Measurements from ENCODE around the gene UGT2B11. TPM values are rescaled to one million over a fixed set of nuclear protein-coding genes. Genes with fewer than 3 reads are reported as not detected.
"Not testable (repeated sequence)": the region's sequence is repeated elsewhere in the genome, so short reads cannot be mapped to it uniquely, and the experiment has no call there.

UGT2B11 gene
- total RNA-seq, 2 donors from 2014 or later, result not detected

DNA sequence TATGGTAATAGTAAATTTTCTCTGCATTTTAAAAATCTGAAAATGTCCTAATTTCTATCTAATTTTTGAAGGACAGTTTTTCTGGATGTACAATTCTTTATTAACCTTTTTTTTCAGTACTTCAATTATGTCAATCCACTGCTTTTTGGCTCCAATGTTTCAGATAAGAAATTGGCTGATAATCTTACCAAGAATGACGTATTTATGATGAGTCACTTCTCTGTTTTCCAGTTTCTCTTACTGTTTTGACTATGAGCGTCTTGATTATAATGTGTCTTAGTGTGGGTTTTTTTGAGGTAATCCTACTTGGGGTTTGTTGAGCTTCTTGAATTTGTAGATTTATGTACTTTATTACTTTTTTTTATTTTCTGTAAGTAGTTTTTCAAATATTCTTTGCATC is 47.2 kb downstream of the UGT2B11 start:
- no peak for ATAC-seq (ENCODE audit: insufficient number of reproducible peaks, low FRiP score, low read depth)
- no peak overlapping the region for H3K27ac ChIP-seq
- H3K36me3 ChIP-seq, result no peaks in the 10 kb centered on the region
- H3K4me1 ChIP-seq (ENCODE audit: control insufficient read depth in 1 of 2, low read depth in 2 of 2), result no peaks in the 10 kb centered on the region
- TF ChIP-seq, protein P1, sequence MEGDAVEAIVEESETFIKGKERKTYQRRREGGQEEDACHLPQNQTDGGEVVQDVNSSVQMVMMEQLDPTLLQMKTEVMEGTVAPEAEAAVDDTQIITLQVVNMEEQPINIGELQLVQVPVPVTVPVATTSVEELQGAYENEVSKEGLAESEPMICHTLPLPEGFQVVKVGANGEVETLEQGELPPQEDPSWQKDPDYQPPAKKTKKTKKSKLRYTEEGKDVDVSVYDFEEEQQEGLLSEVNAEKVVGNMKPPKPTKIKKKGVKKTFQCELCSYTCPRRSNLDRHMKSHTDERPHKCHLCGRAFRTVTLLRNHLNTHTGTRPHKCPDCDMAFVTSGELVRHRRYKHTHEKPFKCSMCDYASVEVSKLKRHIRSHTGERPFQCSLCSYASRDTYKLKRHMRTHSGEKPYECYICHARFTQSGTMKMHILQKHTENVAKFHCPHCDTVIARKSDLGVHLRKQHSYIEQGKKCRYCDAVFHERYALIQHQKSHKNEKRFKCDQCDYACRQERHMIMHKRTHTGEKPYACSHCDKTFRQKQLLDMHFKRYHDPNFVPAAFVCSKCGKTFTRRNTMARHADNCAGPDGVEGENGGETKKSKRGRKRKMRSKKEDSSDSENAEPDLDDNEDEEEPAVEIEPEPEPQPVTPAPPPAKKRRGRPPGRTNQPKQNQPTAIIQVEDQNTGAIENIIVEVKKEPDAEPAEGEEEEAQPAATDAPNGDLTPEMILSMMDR (IDR thresholded peaks at IDR 0.05), result no peak
- no peak for DNase-seq (ENCODE audit: low spot score)
- H3K27me3 ChIP-seq (replicated peaks; ENCODE audit: insufficient read depth), result no peaks in the 10 kb centered on the region
- H3K9me3 ChIP-seq, result no peaks in the 10 kb centered on the region
- no peak overlapping the region for H3K4me3 ChIP-seq

DNA sequence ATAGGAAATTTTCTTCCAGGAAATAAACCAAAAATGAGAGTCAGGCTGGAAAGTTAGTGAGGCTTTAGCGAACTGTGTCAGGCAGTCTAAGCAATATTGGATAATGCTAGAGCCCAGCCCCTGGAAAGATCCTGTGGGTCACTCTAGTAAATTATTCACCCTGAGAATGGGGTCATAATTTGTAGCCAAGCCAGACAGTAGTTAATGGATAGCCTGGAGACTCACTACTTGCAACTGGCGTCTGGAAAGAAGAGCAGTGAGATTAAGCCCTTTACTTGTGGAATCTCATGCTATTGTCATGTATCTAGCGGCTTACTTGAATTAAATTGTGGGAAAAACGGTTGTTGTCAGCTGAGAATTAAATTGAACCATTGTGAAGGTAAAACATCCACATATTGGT is 48.2 kb downstream of the UGT2B11 start:
- H3K9me3 ChIP-seq; H3K27ac ChIP-seq; H3K4me1 ChIP-seq (ENCODE audit: control insufficient read depth in 1 of 2, low read depth in 2 of 2); H3K27me3 ChIP-seq (replicated peaks; ENCODE audit: insufficient read depth); H3K36me3 ChIP-seq; DNase-seq (ENCODE audit: low spot score); H3K4me3 ChIP-seq; ATAC-seq (ENCODE audit: insufficient number of reproducible peaks, low FRiP score, low read depth): not testable (repeated sequence)

DNA sequence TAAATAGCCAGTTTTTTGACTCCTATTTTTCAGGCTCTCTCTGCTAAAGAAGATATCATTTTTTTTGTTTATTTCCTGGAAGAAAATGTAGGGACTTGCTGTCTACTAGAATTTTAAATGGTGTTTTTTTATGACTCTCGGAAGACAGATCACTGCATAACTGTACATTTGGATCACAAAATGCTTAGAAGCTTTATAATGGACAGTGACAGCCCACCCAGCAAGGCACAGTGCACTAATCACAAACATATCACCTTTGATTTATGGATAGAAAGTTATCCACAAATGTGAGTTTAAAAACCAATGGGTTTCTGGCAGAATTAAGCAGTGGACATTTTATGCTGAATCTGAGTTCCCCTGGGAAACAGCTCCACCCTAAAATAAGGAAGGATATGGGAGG is 48.8 kb downstream of the UGT2B11 start:
- not testable (repeated sequence) for H3K4me3 ChIP-seq; H3K36me3 ChIP-seq; H3K27ac ChIP-seq; DNase-seq (ENCODE audit: low spot score); H3K4me1 ChIP-seq (ENCODE audit: control insufficient read depth in 1 of 2, low read depth in 2 of 2); H3K9me3 ChIP-seq; H3K27me3 ChIP-seq (replicated peaks; ENCODE audit: insufficient read depth); ATAC-seq (ENCODE audit: insufficient number of reproducible peaks, low FRiP score, low read depth)

DNA sequence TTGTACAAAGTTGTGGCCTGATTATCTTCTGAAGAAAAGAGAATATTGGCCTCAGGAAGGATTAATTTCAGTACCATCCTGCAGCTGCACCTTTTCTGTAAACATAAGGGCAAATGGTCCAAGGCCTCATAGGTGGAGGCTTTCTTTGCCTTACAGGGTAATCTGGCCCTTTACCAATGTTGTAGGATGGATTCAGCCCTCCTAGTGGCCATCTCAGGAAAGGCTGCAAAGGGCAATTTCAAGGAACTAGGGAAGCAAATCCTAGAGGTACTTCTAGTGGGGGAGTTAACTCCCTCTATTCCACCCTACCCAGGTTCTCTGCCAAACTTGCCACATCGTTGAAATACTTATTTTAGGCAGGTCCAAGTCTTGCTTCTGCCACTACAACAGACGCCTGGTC is 57.6 kb downstream of the UGT2B11 start:
- ATAC-seq (ENCODE audit: insufficient number of reproducible peaks, low FRiP score, low read depth) (no peak), DNase-seq (ENCODE audit: low spot score) (no peak)
- Histone ChIP-seq H3K27ac (no peak overlapping the region), H3K9me3 (no peaks in the 10 kb centered on the region), H3K36me3 (no peaks in the 10 kb centered on the region), H3K4me3 (no peak overlapping the region), H3K4me1 (ENCODE audit: control insufficient read depth in 1 of 2, low read depth in 2 of 2) (no peaks in the 10 kb centered on the region), H3K27me3 (replicated peaks; ENCODE audit: insufficient read depth) (no peaks in the 10 kb centered on the region)
- TF ChIP-seq, protein P1 (IDR thresholded peaks at IDR 0.05), result no peak

DNA sequence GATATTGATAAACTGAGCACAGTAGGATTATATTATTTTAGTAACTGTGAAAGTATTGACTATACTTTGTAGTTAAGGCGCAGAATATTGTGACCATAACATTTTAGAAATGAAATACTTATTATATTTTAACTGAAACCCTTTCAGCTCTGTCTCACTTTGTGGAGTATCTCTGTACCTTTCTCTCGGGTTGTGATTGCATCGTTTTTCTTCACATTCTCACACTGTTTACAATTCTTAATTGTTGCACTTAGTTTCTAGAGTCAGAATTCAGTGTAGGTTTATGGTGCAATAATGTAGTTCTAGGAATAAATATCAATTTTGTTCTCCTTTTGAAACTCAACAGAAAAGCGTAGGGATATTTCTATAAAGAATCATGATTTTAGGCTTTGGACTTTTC is 60.5 kb downstream of the UGT2B11 start:
- Histone ChIP-seq H3K4me3 (no peak overlapping the region), H3K4me1 (ENCODE audit: control insufficient read depth in 1 of 2, low read depth in 2 of 2) (no peaks in the 10 kb centered on the region), H3K27me3 (replicated peaks; ENCODE audit: insufficient read depth) (no peaks in the 10 kb centered on the region), H3K27ac (no peak overlapping the region), H3K36me3 (no peaks in the 10 kb centered on the region), H3K9me3 (no peaks in the 10 kb centered on the region)
- TF ChIP-seq, protein P1 (IDR thresholded peaks at IDR 0.05), result no peak
- DNase-seq (ENCODE audit: low spot score) (no peak), ATAC-seq (ENCODE audit: insufficient number of reproducible peaks, low FRiP score, low read depth) (no peak)

Other genes starting within 250 kb of the UGT2B11 start
- gene UGT2B7, start 118.3 kb downstream of the UGT2B11 start, total RNA-seq, result not detected
- gene UGT2B28, start 65.7 kb upstream of the UGT2B11 start, total RNA-seq, result not detected

Measured in thoracic aorta (tissue), 2 donors.